HG03060 (cell line): ENCODE data around the gene SAMD3.
"Not testable (repeated sequence)": the region's sequence is repeated elsewhere in the genome, so short reads cannot be mapped to it uniquely, and the experiment has no call there.

Source experiments
- ATAC-seq: cut with Tn5 transposase; IDR thresholded peaks from one replicate; pipeline ENCODE4 v1.9.1; 2021; ENCODE audit warnings: low read depth, moderate number of reproducible peaks; ENCODE audit not compliant: unreplicated experiment

Gene SAMD3

GRCh38 chr6:130182466-130182865 lies 40.3 kb downstream of the SAMD3 start:
- ATAC-seq = no peak

GRCh38 chr6:130178692-130179091 lies 44.1 kb downstream of the SAMD3 start:
- no peak for ATAC-seq

GRCh38 chr6:130176378-130176777 lies 46.4 kb downstream of the SAMD3 start:
- ATAC-seq = no peak

- not testable (repeated sequence) for ATAC-seq
These were observed 49.3 kb downstream of the SAMD3 start for GRCh38 chr6:130173377-130174004.

- ATAC-seq = not testable (repeated sequence)
These were observed 52.6 kb downstream of the SAMD3 start for GRCh38 chr6:130170160-130170559.

- no peak for ATAC-seq
These were observed 55.1 kb downstream of the SAMD3 start for GRCh38 chr6:130167655-130168054.

GRCh38 chr6:130164251-130164650 lies 58.5 kb downstream of the SAMD3 start:
- no peak for ATAC-seq

- ATAC-seq = no peak
These were observed 59.5 kb downstream of the SAMD3 start for GRCh38 chr6:130163266-130163665.

- ATAC-seq = no peak
These were observed 60.3 kb downstream of the SAMD3 start for GRCh38 chr6:130162421-130162820.

- no peak for ATAC-seq
These were observed 60.9 kb downstream of the SAMD3 start for GRCh38 chr6:130161683-130162404.

- no peak for ATAC-seq
These were observed 62.8 kb downstream of the SAMD3 start for GRCh38 chr6:130159956-130160355.

GRCh38 chr6:130158548-130158947 lies 64.2 kb downstream of the SAMD3 start:
- no peak for ATAC-seq

- ATAC-seq = no peak
These were observed 64.7 kb downstream of the SAMD3 start for GRCh38 chr6:130158056-130158455.

GRCh38 chr6:130156908-130157307 lies 65.8 kb downstream of the SAMD3 start:
- no peak for ATAC-seq

- no peak for ATAC-seq
These were observed 69.7 kb downstream of the SAMD3 start for GRCh38 chr6:130152908-130153510.

GRCh38 chr6:130150906-130151305 lies 71.8 kb downstream of the SAMD3 start:
- ATAC-seq = no peak

GRCh38 chr6:130149016-130149415 lies 73.7 kb downstream of the SAMD3 start:
- not testable (repeated sequence) for ATAC-seq

- ATAC-seq = no peak
These were observed 74.6 kb downstream of the SAMD3 start for GRCh38 chr6:130148181-130148580.

- ATAC-seq = no peak
These were observed 75.6 kb downstream of the SAMD3 start for GRCh38 chr6:130147111-130147510.

- ATAC-seq = no peak
These were observed 79.0 kb downstream of the SAMD3 start for GRCh38 chr6:130143709-130144108.

- no peak for ATAC-seq
These were observed 82.7 kb downstream of the SAMD3 start for GRCh38 chr6:130140084-130140483.

- ATAC-seq = no peak
These were observed 83.9 kb downstream of the SAMD3 start for GRCh38 chr6:130138909-130139242.
